Fibroblast of lung (primary cell): ENCODE results near the gene CCDC187.

Experiments
- CTCF ChIP-seq, 2 donors: IDR thresholded peaks in 1 of 2; conservative IDR thresholded peaks in 1 of 2; 1 replicate in 1 of 2; 2 replicates in 1 of 2; pipeline ENCODE4 v1.5.1; 2011 to 2012; ENCODE audit warnings: low read length in 2 of 2, control low read depth in 1 of 2, inconsistent platforms in 1 of 2, low read depth in 1 of 2, mild to moderate bottlenecking in 1 of 2
- EZH2 ChIP-seq: IDR thresholded peaks from 2 replicates; pipeline ENCODE4 v1.5.1; 2012; ENCODE audit warnings: low read length, control low read depth, mild to moderate bottlenecking; ENCODE audit errors: missing control alignments

DNA sequence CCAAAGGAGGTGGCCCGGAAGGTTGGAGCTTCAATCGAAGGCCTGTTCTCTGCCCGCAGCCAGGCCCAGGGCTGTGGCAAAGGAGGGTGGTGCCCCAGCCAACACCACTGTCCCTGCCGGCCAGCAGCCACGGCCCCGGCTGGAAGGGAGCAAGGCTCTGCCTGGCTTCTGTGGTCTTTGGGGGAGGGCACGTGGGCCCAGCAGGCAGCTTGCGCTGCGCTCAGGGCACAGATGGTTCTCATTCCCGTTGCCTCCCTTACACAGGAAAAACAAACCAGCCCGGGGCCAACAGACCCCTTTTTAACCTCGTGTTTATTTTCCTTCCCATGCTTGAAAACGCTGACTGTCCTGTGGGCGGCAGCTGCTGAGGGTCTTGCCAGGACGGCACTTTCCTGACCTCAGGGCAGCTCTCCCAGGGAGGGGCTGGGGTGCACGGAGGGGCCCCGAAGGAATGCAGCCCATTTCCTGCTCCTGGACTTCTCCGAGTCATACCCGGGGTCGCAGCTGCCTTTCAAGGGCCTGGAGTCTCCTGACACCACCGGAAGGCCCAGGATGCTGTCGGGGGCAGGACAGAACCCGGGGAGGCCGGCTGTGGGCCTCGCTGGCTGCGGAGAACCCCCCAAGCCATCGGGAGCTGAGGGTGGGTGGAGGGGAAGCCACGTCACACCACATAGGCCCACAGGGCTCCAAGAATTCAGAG lies 22.3 kb upstream of the CCDC187 start:
- TF ChIP-seq CTCF (conservative IDR thresholded peaks at IDR 0.05 in 1 of 2, IDR thresholded peaks at IDR 0.05 in 1 of 2; ENCODE audit: low read depth in 1 of 2, low read length in 2 of 2) = no peak
- TF ChIP-seq EZH2 = no peak
